IPS-15b (cell line): Measurements from ENCODE around the gene LMO4.

ENCODE experiments used
- H3K27me3 ChIP-seq: one replicate; pipeline ENCODE4 v1.6.1; 2013; ENCODE audit warnings: low read length; ENCODE audit not compliant: control insufficient read depth, insufficient read depth
- H3K36me3 ChIP-seq: one replicate; pipeline ENCODE4 v1.6.1; 2013; ENCODE audit warnings: low read length; ENCODE audit not compliant: control insufficient read depth, insufficient read depth
- H3K4me1 ChIP-seq: one replicate; pipeline ENCODE4 v1.6.1; 2013; ENCODE audit warnings: mild to moderate bottlenecking, low read length; ENCODE audit not compliant: control insufficient read depth, insufficient read depth
- H3K4me3 ChIP-seq: one replicate; pipeline ENCODE4 v1.5.1; 2013; ENCODE audit warnings: low read depth, low read length
- H3K9ac ChIP-seq: one replicate; pipeline ENCODE4 v1.6.1; 2013; ENCODE audit warnings: low read depth, mild to moderate bottlenecking, low read length
- H3K9me3 ChIP-seq: one replicate; pipeline ENCODE4 v1.6.1; 2013; ENCODE audit warnings: mild to moderate bottlenecking, low read length; ENCODE audit not compliant: control insufficient read depth, insufficient read depth

Gene LMO4

GRCh38 chr1:87328272-87329050 is at the start of gene LMO4:
LMO4 (plus strand) TSS chr1:87328880; CDS start chr1:87332016, 3,136 bp downstream.
- Histone ChIP-seq H3K36me3 (no peaks in the 10 kb centered on the region), H3K27me3 (no peaks in the 10 kb centered on the region), H3K4me3 (peak within 1 kb of the TSS; percentile 73), H3K9ac (peak within 1 kb of the TSS; percentile 77), H3K9me3 (no peaks in the 10 kb centered on the region), H3K4me1 (peaks cover 19% of the 10 kb centered on the region)

- no peaks in the 10 kb centered on the region for H3K4me1 ChIP-seq
- H3K9me3 ChIP-seq = no peaks in the 10 kb centered on the region
- H3K9ac ChIP-seq = no peak overlapping the region
- H3K27me3 ChIP-seq = no peaks in the 10 kb centered on the region
- no peak overlapping the region for H3K4me3 ChIP-seq
- no peaks in the 10 kb centered on the region for H3K36me3 ChIP-seq
Observed at GRCh38 chr1:87279536-87279875, 49.2 kb upstream of the LMO4 start.

- H3K9ac ChIP-seq = no peak overlapping the region
- no peaks in the 10 kb centered on the region for H3K36me3 ChIP-seq
- H3K4me1 ChIP-seq = no peaks in the 10 kb centered on the region
- no peaks in the 10 kb centered on the region for H3K27me3 ChIP-seq
- no peak overlapping the region for H3K4me3 ChIP-seq
- no peaks in the 10 kb centered on the region for H3K9me3 ChIP-seq
Observed at GRCh38 chr1:87279966-87280535, 48.6 kb upstream of the LMO4 start.

- Histone ChIP-seq H3K4me3 (no peak overlapping the region), H3K9ac (no peak overlapping the region), H3K36me3 (no peaks in the 10 kb centered on the region), H3K27me3 (no peaks in the 10 kb centered on the region), H3K9me3 (no peaks in the 10 kb centered on the region), H3K4me1 (no peaks in the 10 kb centered on the region)
Observed at GRCh38 chr1:87284456-87285240, 44.0 kb upstream of the LMO4 start.

- Histone ChIP-seq H3K4me3 (no peak overlapping the region), H3K9ac (no peak overlapping the region), H3K4me1 (peaks cover 4% of the 10 kb centered on the region), H3K36me3 (no peaks in the 10 kb centered on the region), H3K27me3 (no peaks in the 10 kb centered on the region), H3K9me3 (no peaks in the 10 kb centered on the region)
Observed at GRCh38 chr1:87291107-87291506, 37.6 kb upstream of the LMO4 start.

GRCh38 chr1:87292684-87293493 is 35.8 kb upstream of the LMO4 start:
- Histone ChIP-seq H3K27me3 (no peaks in the 10 kb centered on the region), H3K4me1 (peaks cover 4% of the 10 kb centered on the region), H3K9me3 (no peaks in the 10 kb centered on the region), H3K9ac (no peak overlapping the region), H3K36me3 (no peaks in the 10 kb centered on the region), H3K4me3 (no peak overlapping the region)

GRCh38 chr1:87294633-87295032 is 34.0 kb upstream of the LMO4 start:
- no peaks in the 10 kb centered on the region for H3K9me3 ChIP-seq
- no peaks in the 10 kb centered on the region for H3K27me3 ChIP-seq
- no peak overlapping the region for H3K9ac ChIP-seq
- H3K4me3 ChIP-seq = no peak overlapping the region
- no peaks in the 10 kb centered on the region for H3K36me3 ChIP-seq
- H3K4me1 ChIP-seq = peaks cover 4% of the 10 kb centered on the region

GRCh38 chr1:87295445-87296110 is 33.1 kb upstream of the LMO4 start:
- Histone ChIP-seq H3K4me3 (no peak overlapping the region), H3K36me3 (no peaks in the 10 kb centered on the region), H3K27me3 (no peaks in the 10 kb centered on the region), H3K9me3 (no peaks in the 10 kb centered on the region), H3K4me1 (peaks cover 4% of the 10 kb centered on the region), H3K9ac (no peak overlapping the region)

GRCh38 chr1:87296206-87296605 is 32.5 kb upstream of the LMO4 start:
- peaks cover 4% of the 10 kb centered on the region for H3K4me1 ChIP-seq
- H3K4me3 ChIP-seq = no peak overlapping the region
- no peaks in the 10 kb centered on the region for H3K27me3 ChIP-seq
- H3K9me3 ChIP-seq = no peaks in the 10 kb centered on the region
- no peaks in the 10 kb centered on the region for H3K36me3 ChIP-seq
- H3K9ac ChIP-seq = no peak overlapping the region

GRCh38 chr1:87299661-87300060 is 29.0 kb upstream of the LMO4 start:
- H3K27me3 ChIP-seq = no peaks in the 10 kb centered on the region
- no peaks in the 10 kb centered on the region for H3K9me3 ChIP-seq
- peaks cover 2% of the 10 kb centered on the region for H3K4me1 ChIP-seq
- H3K9ac ChIP-seq = no peak overlapping the region
- no peak overlapping the region for H3K4me3 ChIP-seq
- no peaks in the 10 kb centered on the region for H3K36me3 ChIP-seq

- Histone ChIP-seq H3K9me3 (no peaks in the 10 kb centered on the region), H3K36me3 (no peaks in the 10 kb centered on the region), H3K27me3 (no peaks in the 10 kb centered on the region), H3K9ac (no peak overlapping the region), H3K4me3 (no peak overlapping the region), H3K4me1 (no peaks in the 10 kb centered on the region)
Observed at GRCh38 chr1:87300628-87301027, 28.1 kb upstream of the LMO4 start.
